Tibial nerve (tissue), 4 donors: ENCODE measurements around the gene RAB6B. TPM values are rescaled to one million over a fixed set of nuclear protein-coding genes. Genes with fewer than 3 reads are reported as not detected.

Source experiments
- DNase-seq, 2 donors: peaks; one replicate each; pipeline ENCODE4 v3.0.0-alpha.2; 2019; ENCODE audit warnings: low spot score in 2 of 2
- H3K27ac ChIP-seq, 4 donors: fragments of 200-600 bp; sonication (generic) in 3 of 4; one replicate each; pipeline ENCODE4 v1.5.1; 2017 to 2019; ENCODE audit warnings: mild to moderate bottlenecking in 1 of 4
- H3K27me3 ChIP-seq, 2 donors: fragments of 200-600 bp; sonication (generic) in 1 of 2; one replicate each; pipeline versions ENCODE4 v1.5.1 to v1.6.0; 2017 to 2019
- H3K36me3 ChIP-seq, 3 donors: fragments of 200-600 bp; sonication (generic); one replicate each; pipeline ENCODE4 v1.5.1; 2018 to 2019
- H3K4me1 ChIP-seq, 4 donors: fragments of 200-600 bp; sonication (generic) in 3 of 4; one replicate each; pipeline ENCODE4 v1.5.1; 2017 to 2019
- H3K4me3 ChIP-seq, 4 donors: fragments of 200-600 bp; sonication (generic) in 3 of 4; one replicate each; pipeline ENCODE4 v1.5.1; 2017 to 2019; ENCODE audit warnings: mild to moderate bottlenecking in 1 of 4, moderate library complexity in 1 of 4
- H3K9me3 ChIP-seq, 4 donors: fragments of 200-600 bp; sonication (generic) in 3 of 4; one replicate each; pipeline ENCODE4 v1.5.1; 2017 to 2019
- CTCF ChIP-seq, 5 experiments: fragments of 200-600 bp in 3 of 5; fragments of 450-650 bp in 2 of 5; sonication (generic) in 3 of 5; IDR thresholded peaks; one replicate each; pipeline ENCODE4 v1.5.1; 2016 to 2019; ENCODE audit warnings: antibody characterized with exemption in 5 of 5, mild to moderate bottlenecking in 3 of 5, moderate library complexity in 2 of 5
- EP300 ChIP-seq, 2 donors: sonication (generic); formaldehyde crosslinking; IDR thresholded peaks; one replicate each; pipeline ENCODE4 v1.6.1; 2017; ENCODE audit warnings: antibody characterized with exemption in 2 of 2, mild to moderate bottlenecking in 1 of 2
- POLR2A ChIP-seq, 2 donors: fragments of 450-650 bp; IDR thresholded peaks; one replicate each; pipeline ENCODE4 v1.6.1; 2017; ENCODE audit warnings: antibody characterized with exemption in 2 of 2, mild to moderate bottlenecking in 2 of 2, moderate library complexity in 2 of 2
- WGBS, 2 donors: methylation state at CpG; one replicate each; pipeline ENCODE4 v1.1.5; 2018; 5-methylcytosine and 5-hydroxymethylcytosine counted together
- total RNA-seq, 4 donors: library from RNA; depleted of rRNA; stranded (reverse); fragments of >200 nt; gene quantifications; one replicate each; pipeline ENCODE4 v1.1.0, GENCODE V29; 2016

The RAB6B gene
- total RNA-seq, 4 donors from 2014 or later, result 1.4 to 3.6 (median 2.0) TPM

- WGBS, 2 donors, result 82 to 83% methylated on average over 5 of the region's 5 CpGs
- TF ChIP-seq POLR2A (IDR thresholded peaks at IDR 0.05) (no peak), CTCF (IDR thresholded peaks at IDR 0.05) (no peak), EP300 (IDR thresholded peaks at IDR 0.05) (no peak)
- no peak overlapping the region for H3K27ac ChIP-seq
- H3K9me3 ChIP-seq, result no peaks in the 10 kb centered on the region
- no peaks in the 10 kb centered on the region for H3K27me3 ChIP-seq
- no peak overlapping the region for H3K4me3 ChIP-seq
- no peak for DNase-seq
- peaks cover 0 to 11% (median 0%) of the 10 kb centered on the region in 4 donors for H3K4me1 ChIP-seq
- H3K36me3 ChIP-seq, result no peaks in the 10 kb centered on the region
These were observed 42.4 kb downstream of the RAB6B start for GRCh38 chr3:133853063-133853924.

GRCh38 chr3:133851931-133852330, 43.8 kb downstream of the RAB6B start:
- Histone ChIP-seq H3K27ac (no peak overlapping the region), H3K27me3 (no peaks in the 10 kb centered on the region), H3K4me3 (no peak overlapping the region), H3K4me1 (peaks cover 0 to 11% (median 0%) of the 10 kb centered on the region in 4 donors), H3K36me3 (no peaks in the 10 kb centered on the region), H3K9me3 (no peaks in the 10 kb centered on the region)
- TF ChIP-seq POLR2A (IDR thresholded peaks at IDR 0.05), result no peak
- no peak for TF ChIP-seq EP300 (IDR thresholded peaks at IDR 0.05)
- no peak for TF ChIP-seq CTCF (IDR thresholded peaks at IDR 0.05)
- 83 to 86% methylated on average over 6 to 8 of the region's 8 CpGs for WGBS, 2 donors
- no peak for DNase-seq

- 70 to 77% methylated on average over 5 of the region's 5 CpGs for WGBS, 2 donors
- H3K9me3 ChIP-seq, result no peaks in the 10 kb centered on the region
- no peak overlapping the region for H3K27ac ChIP-seq
- peaks cover 0 to 11% (median 0%) of the 10 kb centered on the region in 4 donors for H3K4me1 ChIP-seq
- TF ChIP-seq EP300 (IDR thresholded peaks at IDR 0.05) (no peak), POLR2A (IDR thresholded peaks at IDR 0.05) (no peak), CTCF (IDR thresholded peaks at IDR 0.05) (no peak)
- no peaks in the 10 kb centered on the region for H3K27me3 ChIP-seq
- no peaks in the 10 kb centered on the region for H3K36me3 ChIP-seq
- DNase-seq, result no peak
- no peak overlapping the region for H3K4me3 ChIP-seq
These were observed 44.3 kb downstream of the RAB6B start for GRCh38 chr3:133851266-133851906.

- Histone ChIP-seq H3K27me3 (no peaks in the 10 kb centered on the region), H3K36me3 (no peaks in the 10 kb centered on the region), H3K4me1 (peaks cover 0 to 11% (median 0%) of the 10 kb centered on the region in 4 donors), H3K27ac (no peak overlapping the region), H3K4me3 (no peak overlapping the region), H3K9me3 (peaks cover 0 to 3% (median 0%) of the 10 kb centered on the region in 4 donors)
- no peak for DNase-seq
- 92 to 95% methylated on average over 1 of the region's 1 CpG for WGBS, 2 donors
- no peak for TF ChIP-seq EP300 (IDR thresholded peaks at IDR 0.05)
- no peak for TF ChIP-seq CTCF (IDR thresholded peaks at IDR 0.05)
- TF ChIP-seq POLR2A (IDR thresholded peaks at IDR 0.05), result no peak
These were observed 45.6 kb downstream of the RAB6B start for GRCh38 chr3:133850034-133850433.

GRCh38 chr3:133849346-133849745, 46.3 kb downstream of the RAB6B start:
- no peaks in the 10 kb centered on the region for H3K27me3 ChIP-seq
- TF ChIP-seq CTCF (IDR thresholded peaks at IDR 0.05) (no peak), EP300 (IDR thresholded peaks at IDR 0.05) (no peak), POLR2A (IDR thresholded peaks at IDR 0.05) (no peak)
- no peaks in the 10 kb centered on the region for H3K36me3 ChIP-seq
- peaks cover 0 to 7% (median 0%) of the 10 kb centered on the region in 4 donors for H3K4me1 ChIP-seq
- no peak for DNase-seq
- H3K9me3 ChIP-seq, result peaks cover 0 to 5% (median 0%) of the 10 kb centered on the region in 4 donors
- H3K27ac ChIP-seq, result no peak overlapping the region
- no peak overlapping the region for H3K4me3 ChIP-seq
